Thyroid gland (tissue), 4 donors: ENCODE data around the gene DNAJC25.

Experiments used
- POLR2A ChIP-seq, 2 donors: fragments of 450-650 bp; IDR thresholded peaks; one replicate each; pipeline ENCODE4 v1.6.1; 2017; ENCODE audit warnings: antibody characterized with exemption in 2 of 2, mild to moderate bottlenecking in 2 of 2, moderate library complexity in 1 of 2
- TF ChIP-seq, protein P1 (sequence below), 6 experiments: fragments of 200-600 bp in 3 of 6; fragments of 450-650 bp in 3 of 6; sonication (generic) in 3 of 6; IDR thresholded peaks; one replicate each; pipeline ENCODE4 v1.5.1; 2016 to 2019; ENCODE audit warnings: antibody characterized with exemption in 6 of 6, mild to moderate bottlenecking in 2 of 6, inconsistent platforms in 1 of 6, moderate library complexity in 1 of 6

- TF ChIP-seq, protein P1, sequence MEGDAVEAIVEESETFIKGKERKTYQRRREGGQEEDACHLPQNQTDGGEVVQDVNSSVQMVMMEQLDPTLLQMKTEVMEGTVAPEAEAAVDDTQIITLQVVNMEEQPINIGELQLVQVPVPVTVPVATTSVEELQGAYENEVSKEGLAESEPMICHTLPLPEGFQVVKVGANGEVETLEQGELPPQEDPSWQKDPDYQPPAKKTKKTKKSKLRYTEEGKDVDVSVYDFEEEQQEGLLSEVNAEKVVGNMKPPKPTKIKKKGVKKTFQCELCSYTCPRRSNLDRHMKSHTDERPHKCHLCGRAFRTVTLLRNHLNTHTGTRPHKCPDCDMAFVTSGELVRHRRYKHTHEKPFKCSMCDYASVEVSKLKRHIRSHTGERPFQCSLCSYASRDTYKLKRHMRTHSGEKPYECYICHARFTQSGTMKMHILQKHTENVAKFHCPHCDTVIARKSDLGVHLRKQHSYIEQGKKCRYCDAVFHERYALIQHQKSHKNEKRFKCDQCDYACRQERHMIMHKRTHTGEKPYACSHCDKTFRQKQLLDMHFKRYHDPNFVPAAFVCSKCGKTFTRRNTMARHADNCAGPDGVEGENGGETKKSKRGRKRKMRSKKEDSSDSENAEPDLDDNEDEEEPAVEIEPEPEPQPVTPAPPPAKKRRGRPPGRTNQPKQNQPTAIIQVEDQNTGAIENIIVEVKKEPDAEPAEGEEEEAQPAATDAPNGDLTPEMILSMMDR (IDR thresholded peaks at IDR 0.05) = peak in 4 of 6 experiments; percentile 5 to 48 (median 40)
- no peak for TF ChIP-seq POLR2A (IDR thresholded peaks at IDR 0.05)
Observed at GRCh38 chr9:111691672-111692329, 60.7 kb downstream of the DNAJC25 start.
